Skin of body (tissue), 2 donors: ENCODE data around the gene INPP4B. TPM values are rescaled to one million over a fixed set of nuclear protein-coding genes. Genes with fewer than 3 reads are reported as not detected.

Source experiments
- DNase-seq: peaks from one replicate; lab custom pipeline; 2025; lab: John Stamatoyannopoulos, UW
- total RNA-seq: library from RNA; depleted of rRNA; stranded (reverse); fragments of >200 nt; gene quantifications from one replicate; pipeline ENCODE4 v1.2.3, GENCODE V29; 2014

Gene INPP4B
- total RNA-seq, 1 donor from 2014 or later: 28.6 TPM

DNA sequence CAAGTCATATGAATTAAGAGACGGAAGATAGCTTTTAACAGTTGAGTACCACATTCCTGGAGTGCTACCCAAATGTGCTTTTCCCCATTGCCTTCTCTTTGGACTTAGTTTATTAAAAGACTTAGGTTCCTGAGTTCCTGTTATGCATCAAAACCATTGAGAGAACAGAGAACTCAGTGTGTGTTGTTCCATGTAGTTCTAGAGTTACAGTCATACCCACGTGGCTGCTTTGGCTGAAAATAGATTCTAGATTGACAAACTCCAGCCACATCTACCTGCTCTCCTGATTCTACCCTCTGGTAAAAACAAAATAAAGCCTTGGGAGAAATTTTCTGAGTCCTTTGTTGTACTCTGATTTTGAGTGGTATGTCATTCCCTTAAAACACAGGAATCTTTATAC lies 824.3 kb downstream of the INPP4B start:
- no peak for DNase-seq

DNA sequence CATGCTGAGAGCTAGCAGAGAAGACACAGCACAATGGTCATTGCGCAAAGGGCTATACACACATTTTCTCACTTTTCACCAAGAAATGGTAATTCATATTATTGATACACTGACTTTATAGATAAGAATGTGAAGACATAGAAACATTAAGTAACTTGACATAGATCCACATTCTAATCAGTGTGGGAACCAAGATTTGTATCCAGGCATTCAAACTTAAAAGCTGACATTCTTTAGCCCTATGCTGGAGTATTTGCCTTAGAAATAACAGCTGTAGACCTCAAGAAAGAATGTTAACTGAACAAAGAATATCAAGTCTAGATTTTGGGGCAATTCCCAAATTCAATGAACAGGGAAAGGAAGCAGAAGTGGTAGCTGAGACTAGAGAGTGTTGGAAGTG lies 824.9 kb downstream of the INPP4B start:
- DNase-seq: no peak

DNA sequence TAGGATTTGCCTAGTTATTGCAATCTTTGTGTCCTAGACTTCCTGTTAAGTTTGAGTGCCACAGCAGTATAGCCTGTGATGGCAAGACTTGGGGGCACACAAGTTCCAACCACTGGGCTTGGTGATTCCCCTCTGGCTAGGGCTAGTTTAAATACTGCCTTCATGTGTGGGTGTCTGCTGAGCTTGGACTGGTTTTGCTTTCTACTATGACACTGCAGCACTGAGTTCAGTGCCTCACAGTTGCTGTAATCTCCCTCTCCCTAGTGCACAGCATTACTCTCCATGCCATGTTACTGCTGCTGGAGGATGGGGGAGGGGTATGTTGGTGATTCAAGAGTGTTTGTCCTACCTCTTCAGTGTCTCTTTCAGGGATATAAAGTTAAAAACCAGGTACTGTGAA lies 830.1 kb downstream of the INPP4B start:
- DNase-seq: no peak

DNA sequence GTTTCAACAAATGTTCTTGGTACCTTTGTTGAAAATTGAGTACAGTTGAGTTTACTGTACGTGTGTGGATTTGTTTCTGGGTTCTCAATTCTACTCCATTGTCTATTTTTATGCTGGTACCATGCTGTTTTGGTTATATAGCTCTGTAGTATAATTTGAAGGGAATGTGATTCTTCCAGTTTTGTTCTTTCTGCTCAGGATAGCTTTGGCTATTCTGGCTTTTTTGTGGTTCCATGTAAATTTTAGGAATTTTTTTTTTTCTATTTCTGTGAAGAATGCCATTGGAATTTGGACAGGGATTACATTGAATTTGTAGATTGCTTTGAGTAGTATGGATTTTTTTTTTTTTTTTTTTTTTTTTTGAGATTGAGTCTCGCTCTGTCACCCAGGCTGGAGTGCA lies 836.4 kb downstream of the INPP4B start:
- no peak for DNase-seq

DNA sequence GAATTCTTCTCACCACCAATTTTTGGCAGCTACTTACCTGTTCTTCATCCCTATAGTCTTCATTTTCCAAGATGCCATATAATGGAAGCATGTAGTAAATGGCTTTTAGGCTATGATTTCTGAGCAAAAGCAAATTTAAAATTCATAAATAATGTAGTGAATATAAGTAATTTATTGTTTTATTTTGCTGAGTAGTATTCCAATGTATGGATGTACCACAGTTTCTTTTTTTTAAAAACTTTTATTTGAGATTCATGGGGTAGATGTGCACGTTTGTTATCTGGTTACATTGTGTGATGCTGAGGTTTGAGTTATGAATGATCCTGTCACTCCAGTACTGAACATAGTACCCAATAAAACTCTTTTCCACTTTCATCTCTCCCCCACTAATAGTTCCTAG lies 840.6 kb downstream of the INPP4B start:
- no peak for DNase-seq

DNA sequence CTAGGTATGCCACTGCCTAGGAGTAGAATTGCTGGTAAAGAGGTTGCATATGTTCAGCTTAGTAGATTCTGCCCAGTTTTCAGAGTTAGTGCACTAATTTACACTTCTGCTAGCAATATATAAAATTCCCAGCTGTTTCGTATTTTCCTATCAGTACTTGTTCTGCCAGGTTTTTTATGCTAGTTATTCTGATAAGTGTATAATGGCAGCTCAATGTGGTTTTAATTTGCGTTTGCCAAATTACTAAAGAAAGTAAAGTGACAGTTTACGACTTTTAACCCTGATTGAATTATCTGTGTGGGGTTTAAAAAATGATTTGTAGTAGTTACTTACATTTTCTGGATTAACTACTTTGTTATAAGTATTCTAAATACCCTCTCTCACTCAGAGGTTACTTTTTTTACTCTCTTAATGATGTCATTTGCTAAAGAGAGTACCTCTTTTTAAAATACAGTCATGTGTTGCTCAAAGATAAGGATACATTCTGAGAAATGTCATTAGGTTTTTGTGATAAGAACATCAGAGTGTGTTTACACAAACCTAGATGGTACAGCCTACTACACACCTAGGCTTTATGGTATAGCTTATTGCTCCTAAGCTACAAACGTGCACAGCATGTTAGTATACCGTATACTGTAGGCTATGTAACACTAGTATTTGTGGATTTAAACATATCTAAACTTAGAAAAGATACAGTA lies 846.5 kb downstream of the INPP4B start:
- no peak for DNase-seq

DNA sequence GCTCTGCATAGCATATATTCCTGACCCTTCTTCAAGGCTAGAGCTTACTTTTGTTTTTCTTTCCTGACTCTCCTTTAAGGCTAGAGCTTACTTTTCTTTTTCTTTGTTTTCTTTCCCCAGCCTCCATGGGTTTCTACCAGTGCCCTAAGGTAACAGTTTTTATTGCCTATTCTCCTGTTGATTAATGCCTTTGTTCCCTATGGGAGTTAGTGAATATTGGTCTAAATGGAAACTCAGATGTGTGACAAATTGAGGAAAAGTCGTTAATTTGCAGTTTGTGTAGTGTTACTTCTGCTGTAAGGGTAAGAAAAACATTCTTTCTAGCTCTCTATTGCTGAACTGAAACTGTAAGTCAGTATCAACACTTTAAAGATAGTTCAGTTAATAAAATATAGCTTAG lies 851.0 kb downstream of the INPP4B start:
- no peak for DNase-seq

DNA sequence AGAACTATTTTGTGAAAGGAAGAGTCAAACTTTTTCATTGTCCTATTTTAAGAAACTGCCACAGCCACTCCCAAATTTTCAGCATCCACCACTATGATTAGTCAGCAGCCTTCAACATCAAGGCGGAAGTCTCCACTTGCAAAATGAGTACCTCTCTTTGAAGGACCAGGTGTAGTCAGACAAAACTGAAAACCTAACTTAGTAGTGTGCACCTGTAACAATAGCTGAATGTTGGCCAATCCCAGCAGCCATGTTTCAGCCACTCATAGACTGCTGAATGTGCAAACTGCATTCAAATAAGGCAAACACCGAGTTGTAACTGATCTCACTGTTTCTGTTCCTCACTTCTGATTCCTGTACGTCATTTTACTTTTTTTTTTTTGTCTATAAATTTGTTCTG lies 868.7 kb downstream of the INPP4B start:
- DNase-seq: no peak
